Measurements from ENCODE around the gene RFWD3. TPM values are rescaled to one million over a fixed set of nuclear protein-coding genes. Genes with fewer than 3 reads are reported as not detected.
A peak's percentile ranks its signal among the peaks of the same experiment; 100 is the strongest.

RFWD3 gene
- total RNA-seq, 6 experiments from 2014 or later = 5.4 to 10.3 (median 7.3) TPM

DNA sequence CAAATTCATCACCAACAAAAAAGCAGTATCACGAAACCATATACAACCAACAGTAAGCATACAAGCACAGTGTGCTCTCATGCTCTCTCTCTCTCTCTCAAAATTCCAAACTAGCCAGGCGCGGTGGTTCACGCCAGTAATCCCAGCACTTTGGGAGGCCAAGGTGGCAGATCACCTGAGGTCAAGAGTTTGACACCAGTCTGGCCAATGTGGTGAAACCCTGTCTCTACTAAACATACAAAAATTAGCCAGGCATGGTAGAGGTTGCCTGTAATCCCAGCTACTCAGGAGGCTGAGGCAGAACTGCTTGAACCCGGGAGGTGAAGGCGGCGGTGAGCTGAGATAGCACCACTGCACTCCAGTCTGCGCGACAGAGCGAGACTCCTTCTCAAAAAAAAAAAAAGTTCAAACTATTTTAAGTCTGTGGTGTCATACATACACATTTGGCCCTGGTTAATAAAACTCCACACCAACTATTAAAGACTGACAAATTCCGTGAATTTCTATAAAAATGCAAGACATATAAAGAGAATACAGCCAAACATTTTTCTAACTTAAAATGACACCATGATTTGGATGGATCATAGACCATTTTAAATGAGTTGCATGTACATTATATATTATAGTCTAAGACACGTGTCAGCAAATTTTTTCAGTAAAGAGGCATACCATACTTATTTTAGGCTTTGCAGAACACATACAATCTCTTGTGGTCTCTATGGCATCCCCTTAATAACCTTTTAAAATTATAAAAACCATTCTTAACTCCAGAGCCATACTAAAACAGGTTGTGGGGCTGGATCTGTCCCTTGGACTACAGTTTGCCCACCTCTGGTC, 90.7 kb downstream of the RFWD3 start:
- no peak overlapping the region for H3K4me3 ChIP-seq
- no peak for TF ChIP-seq POLR2A (IDR thresholded peaks at IDR 0.05)
- TF ChIP-seq, protein P1, sequence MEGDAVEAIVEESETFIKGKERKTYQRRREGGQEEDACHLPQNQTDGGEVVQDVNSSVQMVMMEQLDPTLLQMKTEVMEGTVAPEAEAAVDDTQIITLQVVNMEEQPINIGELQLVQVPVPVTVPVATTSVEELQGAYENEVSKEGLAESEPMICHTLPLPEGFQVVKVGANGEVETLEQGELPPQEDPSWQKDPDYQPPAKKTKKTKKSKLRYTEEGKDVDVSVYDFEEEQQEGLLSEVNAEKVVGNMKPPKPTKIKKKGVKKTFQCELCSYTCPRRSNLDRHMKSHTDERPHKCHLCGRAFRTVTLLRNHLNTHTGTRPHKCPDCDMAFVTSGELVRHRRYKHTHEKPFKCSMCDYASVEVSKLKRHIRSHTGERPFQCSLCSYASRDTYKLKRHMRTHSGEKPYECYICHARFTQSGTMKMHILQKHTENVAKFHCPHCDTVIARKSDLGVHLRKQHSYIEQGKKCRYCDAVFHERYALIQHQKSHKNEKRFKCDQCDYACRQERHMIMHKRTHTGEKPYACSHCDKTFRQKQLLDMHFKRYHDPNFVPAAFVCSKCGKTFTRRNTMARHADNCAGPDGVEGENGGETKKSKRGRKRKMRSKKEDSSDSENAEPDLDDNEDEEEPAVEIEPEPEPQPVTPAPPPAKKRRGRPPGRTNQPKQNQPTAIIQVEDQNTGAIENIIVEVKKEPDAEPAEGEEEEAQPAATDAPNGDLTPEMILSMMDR (IDR thresholded peaks at IDR 0.05) = no peak
- no peaks in the 10 kb centered on the region for H3K9me3 ChIP-seq
- peak in 1 of 3 donors; percentile 49 for DNase-seq
- intact Hi-C loops (cut with DNase I) = no loop called here
- whole genome bisulfite sequencing (ENCODE audit: insufficient coverage, low coverage, low lambda C conversion rate, missing lambda C conversion rate) = 78% methylated on average over 12 of the region's 12 CpGs
- no peaks in the 10 kb centered on the region for H3K27me3 ChIP-seq
- no peaks in the 10 kb centered on the region for H3K36me3 ChIP-seq
- peak; percentile 9 to 44 (median 26) for ATAC-seq
- peaks cover 0 to 42% (median 10%) of the 10 kb centered on the region in 4 donors for H3K4me1 ChIP-seq
- H3K27ac ChIP-seq = peak overlapping the region in 1 of 3 donors; percentile 20

DNA sequence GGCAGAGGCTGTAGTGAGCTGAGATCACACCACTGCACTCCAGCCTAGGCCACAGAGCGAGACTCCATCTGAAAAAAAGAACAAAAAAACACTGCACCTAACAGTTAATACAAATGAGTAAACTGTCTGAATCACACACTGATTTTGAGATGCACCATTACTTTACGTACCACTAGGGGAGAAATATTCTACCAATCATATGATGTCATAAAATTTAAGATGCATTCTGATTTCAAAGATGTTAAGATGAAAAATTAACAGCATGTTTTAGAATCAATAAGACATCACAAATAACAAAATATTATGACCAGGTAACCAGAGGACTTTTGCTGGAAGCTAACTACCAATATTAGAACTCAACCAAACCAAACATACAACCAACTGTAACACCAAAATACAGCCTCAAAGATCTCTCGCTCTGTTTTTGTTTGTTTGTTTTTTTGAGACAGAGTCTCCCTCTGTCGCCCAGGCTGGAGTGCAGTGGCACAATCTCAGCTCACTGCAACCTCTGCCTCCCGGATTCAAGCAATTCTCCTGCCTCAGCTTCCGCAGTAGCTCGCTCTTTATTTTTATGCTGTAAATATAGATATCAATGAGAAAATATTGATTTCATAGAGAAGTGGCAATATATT, 91.4 kb downstream of the RFWD3 start:
- Histone ChIP-seq H3K4me3 (no peak overlapping the region), H3K4me1 (peaks cover 0 to 46% (median 10%) of the 10 kb centered on the region in 4 donors), H3K27ac (peak overlapping the region in 1 of 3 donors; percentile 20), H3K27me3 (no peaks in the 10 kb centered on the region), H3K36me3 (no peaks in the 10 kb centered on the region), H3K9me3 (no peaks in the 10 kb centered on the region)
- intact Hi-C loops (cut with DNase I) = no loop called here
- ATAC-seq (peak in 1 of 4 donors; percentile 21), DNase-seq (no peak)
- TF ChIP-seq POLR2A (IDR thresholded peaks at IDR 0.05) = no peak
- TF ChIP-seq, protein P1 (IDR thresholded peaks at IDR 0.05) = peak in 3 of 4 donors; percentile 19 to 35 (median 33)
- 57% methylated on average over 7 of the region's 7 CpGs for WGBS (ENCODE audit: insufficient coverage, low coverage, low lambda C conversion rate, missing lambda C conversion rate)

DNA sequence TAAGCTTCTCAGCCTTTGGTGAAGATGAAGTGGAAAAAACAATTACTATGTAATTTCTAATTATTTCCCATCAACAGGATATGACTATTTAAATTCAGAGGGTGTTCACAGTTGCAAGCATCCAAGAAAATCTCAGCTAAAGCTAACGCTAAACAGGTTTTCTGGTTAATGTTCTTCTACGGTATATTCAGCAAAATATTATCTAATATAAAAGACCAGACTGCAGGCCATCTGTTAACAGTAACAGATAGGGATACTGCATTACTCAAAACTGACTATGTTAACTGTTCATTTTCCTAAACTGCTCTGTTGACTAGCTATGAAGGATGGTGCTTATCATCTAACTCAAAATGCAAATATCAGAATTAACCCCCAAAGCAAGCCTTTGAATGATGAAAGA, 92.5 kb downstream of the RFWD3 start:
- Histone ChIP-seq H3K27me3 (no peaks in the 10 kb centered on the region), H3K4me3 (no peak overlapping the region), H3K4me1 (peaks cover 0 to 57% (median 16%) of the 10 kb centered on the region in 4 donors), H3K27ac (no peak overlapping the region), H3K9me3 (no peaks in the 10 kb centered on the region), H3K36me3 (no peaks in the 10 kb centered on the region)
- DNase-seq = no peak
- intact Hi-C loops (cut with DNase I) = no loop called here
- no peak for ATAC-seq
- 55% methylated on average over 2 of the region's 2 CpGs for WGBS (ENCODE audit: insufficient coverage, low coverage, low lambda C conversion rate, missing lambda C conversion rate)
- TF ChIP-seq, protein P1 (IDR thresholded peaks at IDR 0.05) = no peak
- no peak for TF ChIP-seq POLR2A (IDR thresholded peaks at IDR 0.05)

DNA sequence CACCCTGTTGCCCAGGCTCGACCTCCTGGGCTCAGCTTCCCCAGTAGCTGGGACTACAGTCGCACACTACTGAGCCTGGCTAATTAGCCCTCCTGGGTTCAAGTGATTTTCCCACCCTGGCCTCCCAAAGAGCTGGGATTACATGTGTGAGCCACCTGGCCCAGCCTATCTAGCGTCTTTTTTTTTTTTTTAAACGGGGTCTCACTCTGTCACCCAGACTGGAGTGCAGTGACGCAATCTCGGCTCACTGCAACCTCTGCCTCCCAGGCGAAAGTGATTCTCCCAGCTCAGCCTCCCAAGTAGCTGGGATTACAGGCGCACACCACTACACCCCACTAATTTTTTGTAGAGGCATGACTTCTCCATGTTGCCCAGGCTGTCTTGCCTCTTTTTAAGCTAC, 93.1 kb downstream of the RFWD3 start:
- no peaks in the 10 kb centered on the region for H3K9me3 ChIP-seq
- 47% methylated on average over 5 of the region's 8 CpGs for WGBS (ENCODE audit: insufficient coverage, low coverage, low lambda C conversion rate, missing lambda C conversion rate)
- no peak overlapping the region for H3K4me3 ChIP-seq
- H3K4me1 ChIP-seq = peaks cover 0 to 56% (median 14%) of the 10 kb centered on the region in 4 donors
- TF ChIP-seq, protein P1 (IDR thresholded peaks at IDR 0.05) = no peak
- no peak for TF ChIP-seq POLR2A (IDR thresholded peaks at IDR 0.05)
- DNase-seq (no peak), ATAC-seq (no peak)
- H3K27me3 ChIP-seq = no peaks in the 10 kb centered on the region
- no peaks in the 10 kb centered on the region for H3K36me3 ChIP-seq
- H3K27ac ChIP-seq = no peak overlapping the region
- intact Hi-C loops (cut with DNase I) = no loop called here

Other genes with a start within 250 kb of the RFWD3 start
- under 1 TPM in 3 of 6 experiments, not detected in 3; 0.64 to 0.75 (median 0.71) TPM for gene CLEC18B, start 245.4 kb downstream of the RFWD3 start, total RNA-seq
- 10 to 100 TPM; 42.4 to 65.1 (median 44.7) TPM for gene GLG1, start 59.8 kb downstream of the RFWD3 start, total RNA-seq
- 10 to 100 TPM in 1 of 6 experiments, 1 to 10 TPM in 5; 2.6 to 13.1 (median 6.1) TPM for gene MLKL, start 34.0 kb upstream of the RFWD3 start, total RNA-seq
- 1 to 10 TPM in 1 of 6 experiments, under 1 TPM in 2, not detected in 3; 0.19 to 1.2 (median 0.22) TPM for gene FA2H, start 107.9 kb upstream of the RFWD3 start, total RNA-seq

Data from right lobe of liver (tissue), 6 donors.